Esophagus squamous epithelium (tissue), 5 donors: Measurements from ENCODE around the gene RP2. TPM values are rescaled to one million over a fixed set of nuclear protein-coding genes. Genes with fewer than 3 reads are reported as not detected.
A peak's percentile ranks its signal among the peaks of the same experiment; 100 is the strongest.

Source experiments
- DNase-seq: peaks from one replicate; lab custom pipeline; 2025; lab: John Stamatoyannopoulos, UW
- H3K27ac ChIP-seq, 4 donors: fragments of 200-600 bp; sonication (generic); one replicate each; pipeline ENCODE4 v1.5.1; 2016 to 2019; ENCODE audit warnings: mild to moderate bottlenecking in 1 of 4
- H3K27me3 ChIP-seq, 4 donors: fragments of 200-600 bp; sonication (generic); 1 replicate in 3 of 4; 2 replicates in 1 of 4; pipeline versions ENCODE4 v1.5.1 to v1.6.0; 2017 to 2021; ENCODE audit warnings: antibody characterized with exemption in 1 of 4
- H3K36me3 ChIP-seq, 3 donors: fragments of 200-600 bp; sonication (generic); one replicate each; pipeline ENCODE4 v1.5.1; 2016 to 2019
- H3K4me1 ChIP-seq, 3 donors: fragments of 200-600 bp; sonication (generic); one replicate each; pipeline ENCODE4 v1.5.1; 2017 to 2019
- H3K4me3 ChIP-seq, 4 donors: fragments of 200-600 bp; sonication (generic); 1 replicate in 3 of 4; 2 replicates in 1 of 4; pipeline ENCODE4 v1.5.1; 2016 to 2019; ENCODE audit warnings: mild to moderate bottlenecking in 2 of 4, moderate library complexity in 1 of 4
- H3K9me3 ChIP-seq, 3 donors: fragments of 200-600 bp; sonication (generic); one replicate each; pipeline ENCODE4 v1.5.1; 2016 to 2019
- POLR2A ChIP-seq, 4 donors: fragments of 450-650 bp; IDR thresholded peaks; one replicate each; pipeline ENCODE4 v1.6.1; 2017; ENCODE audit warnings: antibody characterized with exemption in 4 of 4, mild to moderate bottlenecking in 4 of 4, moderate library complexity in 3 of 4
- WGBS, 2 donors: methylation state at CpG; one replicate each; pipeline ENCODE4 v1.1.5; 2018; 5-methylcytosine and 5-hydroxymethylcytosine counted together
- intact Hi-C: fragments of 100-400 bp; cut with DNase I; formaldehyde crosslinking; loops from one replicate; pipeline ENCODE4 v1.15.0; 2022
- total RNA-seq, 4 donors: library from RNA; depleted of rRNA; stranded (reverse); fragments of >200 nt; gene quantifications; one replicate each; pipeline ENCODE4 v1.1.0, GENCODE V29; 2016
- TF ChIP-seq, protein P1 (sequence below), 6 experiments: fragments of 450-650 bp in 4 of 6; fragments of 200-600 bp in 2 of 6; sonication (generic) in 2 of 6; IDR thresholded peaks; one replicate each; pipeline ENCODE4 v1.5.1; 2016 to 2019; ENCODE audit warnings: antibody characterized with exemption in 6 of 6, mild to moderate bottlenecking in 4 of 6, moderate library complexity in 4 of 6
- donor health status: DM: yes; HTN: yes; CAD: no.

The RP2 gene
- total RNA-seq, 4 donors from 2014 or later: 14.9 to 21.9 (median 17.6) TPM

DNA sequence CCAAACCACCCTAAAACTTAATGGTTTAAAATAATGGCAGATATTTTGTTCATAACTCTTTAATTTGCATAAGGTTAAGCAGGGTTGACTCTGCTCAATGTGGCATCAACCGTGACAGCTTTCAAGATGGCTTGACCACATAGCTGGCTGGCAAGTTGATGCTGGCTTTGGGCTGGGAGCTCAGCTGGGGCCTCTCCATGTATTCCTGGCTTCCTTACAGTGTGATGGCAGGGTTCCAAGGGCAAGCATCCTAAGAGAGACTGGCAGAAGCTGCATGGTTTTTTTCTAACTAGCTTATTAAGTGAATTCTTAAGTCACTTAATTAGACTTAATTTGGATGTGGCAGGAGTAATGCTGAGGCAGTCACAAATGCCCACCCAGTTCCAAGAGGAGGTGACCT lies 4.5 kb downstream of the RP2 start:
- DNase-seq: no peak
- no peak overlapping the region for H3K4me3 ChIP-seq
- H3K4me1 ChIP-seq: peaks cover 0 to 35% (median 13%) of the 10 kb centered on the region in 3 donors
- intact Hi-C loops: no loop called here
- peak overlapping the region in 1 of 4 donors; percentile 33 for H3K27ac ChIP-seq
- 17% methylated on average over 1 of the region's 1 CpG; no CpG with 5 or more reads in 1 of the 2 donors for WGBS, 2 donors
- no peaks in the 10 kb centered on the region for H3K9me3 ChIP-seq
- no peak for TF ChIP-seq POLR2A (IDR thresholded peaks at IDR 0.05)
- TF ChIP-seq, protein P1, sequence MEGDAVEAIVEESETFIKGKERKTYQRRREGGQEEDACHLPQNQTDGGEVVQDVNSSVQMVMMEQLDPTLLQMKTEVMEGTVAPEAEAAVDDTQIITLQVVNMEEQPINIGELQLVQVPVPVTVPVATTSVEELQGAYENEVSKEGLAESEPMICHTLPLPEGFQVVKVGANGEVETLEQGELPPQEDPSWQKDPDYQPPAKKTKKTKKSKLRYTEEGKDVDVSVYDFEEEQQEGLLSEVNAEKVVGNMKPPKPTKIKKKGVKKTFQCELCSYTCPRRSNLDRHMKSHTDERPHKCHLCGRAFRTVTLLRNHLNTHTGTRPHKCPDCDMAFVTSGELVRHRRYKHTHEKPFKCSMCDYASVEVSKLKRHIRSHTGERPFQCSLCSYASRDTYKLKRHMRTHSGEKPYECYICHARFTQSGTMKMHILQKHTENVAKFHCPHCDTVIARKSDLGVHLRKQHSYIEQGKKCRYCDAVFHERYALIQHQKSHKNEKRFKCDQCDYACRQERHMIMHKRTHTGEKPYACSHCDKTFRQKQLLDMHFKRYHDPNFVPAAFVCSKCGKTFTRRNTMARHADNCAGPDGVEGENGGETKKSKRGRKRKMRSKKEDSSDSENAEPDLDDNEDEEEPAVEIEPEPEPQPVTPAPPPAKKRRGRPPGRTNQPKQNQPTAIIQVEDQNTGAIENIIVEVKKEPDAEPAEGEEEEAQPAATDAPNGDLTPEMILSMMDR (IDR thresholded peaks at IDR 0.05): no peak
- no peaks in the 10 kb centered on the region for H3K27me3 ChIP-seq
- no peaks in the 10 kb centered on the region for H3K36me3 ChIP-seq

- no peak overlapping the region for H3K27ac ChIP-seq
- H3K27me3 ChIP-seq: no peaks in the 10 kb centered on the region
- TF ChIP-seq, protein P1 (IDR thresholded peaks at IDR 0.05): no peak
- TF ChIP-seq POLR2A (IDR thresholded peaks at IDR 0.05): no peak
- no peaks in the 10 kb centered on the region for H3K9me3 ChIP-seq
- no peaks in the 10 kb centered on the region for H3K36me3 ChIP-seq
- H3K4me1 ChIP-seq: peaks cover 0 to 20% (median under 1%) of the 10 kb centered on the region in 3 donors
- intact Hi-C loops: no loop called here
- no peak overlapping the region for H3K4me3 ChIP-seq
- no peak for DNase-seq
Measured at GRCh38 chrX:46844913-46845312, 8.1 kb downstream of the RP2 start.

- Histone ChIP-seq H3K4me1 (peaks cover 0 to 11% (median 0%) of the 10 kb centered on the region in 3 donors), H3K27me3 (no peaks in the 10 kb centered on the region), H3K4me3 (no peak overlapping the region), H3K27ac (no peak overlapping the region), H3K36me3 (peaks cover 0 to 15% (median 0%) of the 10 kb centered on the region in 3 donors), H3K9me3 (no peaks in the 10 kb centered on the region)
- TF ChIP-seq, protein P1 (IDR thresholded peaks at IDR 0.05): no peak
- TF ChIP-seq POLR2A (IDR thresholded peaks at IDR 0.05): no peak
- DNase-seq: no peak
- intact Hi-C loops: no loop called here
Measured at GRCh38 chrX:46849933-46850332, 13.1 kb downstream of the RP2 start.

DNA sequence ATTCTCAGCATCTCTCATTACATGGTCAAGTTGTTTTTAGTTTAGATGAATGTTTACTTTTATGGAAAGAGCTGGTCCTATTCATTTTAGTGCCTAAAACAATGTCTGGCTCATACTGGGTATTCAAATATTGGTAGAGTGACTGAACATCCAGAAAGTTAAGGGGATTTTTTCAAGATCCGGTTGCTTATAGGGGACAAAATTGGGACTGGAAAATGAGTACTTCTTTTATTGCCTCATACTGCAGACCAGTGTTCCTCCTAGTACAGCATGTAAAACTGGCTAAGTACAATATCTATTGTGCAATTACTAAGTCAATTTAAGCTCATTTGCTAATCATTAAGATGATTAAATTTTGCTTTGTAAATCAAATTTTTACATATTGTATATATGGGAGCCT lies 13.9 kb downstream of the RP2 start:
- WGBS, 2 donors: 88 to 100% methylated on average over 1 of the region's 1 CpG
- Histone ChIP-seq H3K36me3 (peaks cover 0 to 18% (median 0%) of the 10 kb centered on the region in 3 donors), H3K4me1 (peaks cover 0 to 11% (median 0%) of the 10 kb centered on the region in 3 donors), H3K27ac (no peak overlapping the region), H3K27me3 (no peaks in the 10 kb centered on the region), H3K4me3 (no peak overlapping the region), H3K9me3 (no peaks in the 10 kb centered on the region)
- TF ChIP-seq POLR2A (IDR thresholded peaks at IDR 0.05): no peak
- TF ChIP-seq, protein P1 (IDR thresholded peaks at IDR 0.05): no peak
- intact Hi-C loops: no loop called here
- DNase-seq: no peak

GRCh38 chrX:46856483-46856882 lies 19.6 kb downstream of the RP2 start:
- no peak overlapping the region for H3K4me3 ChIP-seq
- TF ChIP-seq, protein P1 (IDR thresholded peaks at IDR 0.05): no peak
- TF ChIP-seq POLR2A (IDR thresholded peaks at IDR 0.05): no peak
- no peaks in the 10 kb centered on the region for H3K27me3 ChIP-seq
- H3K9me3 ChIP-seq: no peaks in the 10 kb centered on the region
- intact Hi-C loops: no loop called here
- H3K4me1 ChIP-seq: no peaks in the 10 kb centered on the region
- H3K27ac ChIP-seq: no peak overlapping the region
- H3K36me3 ChIP-seq: peaks cover 0 to 34% (median 0%) of the 10 kb centered on the region in 3 donors
- DNase-seq: no peak
